Muscle of leg (tissue), 11 donors: Measurements from ENCODE around the gene CCNQ. TPM values are rescaled to one million over a fixed set of nuclear protein-coding genes. Genes with fewer than 3 reads are reported as not detected.

Experiments
- DNase-seq: peaks from one replicate; pipeline ENCODE4 v3.0.0; 2013
- H3K27ac ChIP-seq: one replicate; pipeline ENCODE4 v1.5.1; 2013; ENCODE audit warnings: mild to moderate bottlenecking, low read length, control low read depth
- H3K27me3 ChIP-seq: one replicate; pipeline ENCODE4 v1.6.1; 2013; ENCODE audit warnings: low read length; ENCODE audit not compliant: control insufficient read depth, insufficient read depth
- H3K36me3 ChIP-seq: one replicate; pipeline ENCODE4 v1.6.1; 2013; ENCODE audit warnings: low read length; ENCODE audit not compliant: control insufficient read depth, insufficient read depth
- H3K4me1 ChIP-seq: one replicate; pipeline ENCODE4 v1.6.1; 2013; ENCODE audit warnings: low read length; ENCODE audit not compliant: control insufficient read depth, insufficient read depth
- H3K4me3 ChIP-seq: one replicate; pipeline ENCODE4 v1.5.1; 2013; ENCODE audit warnings: low read length, control low read depth
- H3K9me3 ChIP-seq: replicated peaks from 2 replicates; pipeline ENCODE4 v1.6.1; 2013; ENCODE audit warnings: low read depth, low read length; ENCODE audit not compliant: control insufficient read depth
- WGBS: methylation state at CpG from one replicate; pipeline ENCODE4 v1.1.5; 2013; ENCODE audit warnings: missing lambda C conversion rate; ENCODE audit not compliant: insufficient coverage; 5-methylcytosine and 5-hydroxymethylcytosine counted together
- polyA plus RNA-seq, 8 donors: library from polyadenylated mRNA; unstranded; fragments of 120-200 nt; gene quantifications; one replicate each; pipeline versions ENCODE4 v1.2.1 to v1.2.3, GENCODE V29; 2013; ENCODE audit warnings: inconsistent platforms in 1 of 8, low replicate concordance in 1 of 8; ENCODE audit not compliant: insufficient read length in 8 of 8, insufficient read depth in 1 of 8
- total RNA-seq: library from RNA; stranded (reverse); fragments of 120-200 nt; gene quantifications from one replicate; pipeline ENCODE4 v1.2.4, GENCODE V29; 2013

CCNQ gene
- total and polyA plus RNA-seq, 9 donors: 11.7 to 15.9 (median 13.3) TPM

- H3K27ac ChIP-seq: no peak overlapping the region
- peaks cover 1% of the 10 kb centered on the region for H3K4me1 ChIP-seq
- WGBS: 82% methylated on average over 13 of the region's 18 CpGs
- no peak for DNase-seq
- peaks cover 8% of the 10 kb centered on the region for H3K36me3 ChIP-seq
- peaks cover 2% of the 10 kb centered on the region for H3K27me3 ChIP-seq
- H3K4me3 ChIP-seq: no peak overlapping the region
- H3K9me3 ChIP-seq: no peaks in the 10 kb centered on the region
These were observed 10.7 kb downstream of the CCNQ start for GRCh38 chrX:153588021-153588781.

DNA sequence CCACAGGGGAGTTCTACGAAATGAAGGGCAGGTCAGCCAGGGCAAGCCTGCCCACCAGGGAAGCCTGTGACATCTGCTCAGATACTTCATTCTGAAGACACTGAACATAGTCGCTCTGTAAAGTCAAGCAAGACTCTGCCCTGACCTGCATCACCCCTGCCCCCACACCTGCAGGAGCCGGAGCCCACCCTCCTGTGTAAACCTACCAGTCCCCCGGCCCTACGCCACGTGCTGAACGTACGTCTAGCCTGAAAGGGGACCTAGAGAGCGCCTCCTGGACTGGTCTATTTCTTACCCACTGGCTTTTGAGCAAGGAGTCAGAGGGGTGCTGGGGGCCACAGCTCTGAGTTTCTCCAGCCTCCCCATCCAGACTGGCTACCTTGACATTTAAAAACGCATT, 11.6 kb downstream of the CCNQ start:
- H3K4me1 ChIP-seq: peaks cover 3% of the 10 kb centered on the region
- H3K27ac ChIP-seq: no peak overlapping the region
- no peaks in the 10 kb centered on the region for H3K9me3 ChIP-seq
- peaks cover 2% of the 10 kb centered on the region for H3K27me3 ChIP-seq
- 91% methylated on average over 10 of the region's 10 CpGs for WGBS
- peaks cover 8% of the 10 kb centered on the region for H3K36me3 ChIP-seq
- H3K4me3 ChIP-seq: no peak overlapping the region
- DNase-seq: no peak

GRCh38 chrX:153585827-153586226, 13.1 kb downstream of the CCNQ start:
- peaks cover 6% of the 10 kb centered on the region for H3K27me3 ChIP-seq
- H3K36me3 ChIP-seq: peaks cover 8% of the 10 kb centered on the region
- no peaks in the 10 kb centered on the region for H3K9me3 ChIP-seq
- H3K4me3 ChIP-seq: no peak overlapping the region
- no CpG with 5 or more reads among the region's 4 CpGs for WGBS
- H3K27ac ChIP-seq: no peak overlapping the region
- H3K4me1 ChIP-seq: peaks cover 3% of the 10 kb centered on the region
- DNase-seq: no peak

- DNase-seq: no peak
- H3K4me3 ChIP-seq: no peak overlapping the region
- H3K9me3 ChIP-seq: no peaks in the 10 kb centered on the region
- 80% methylated on average over 2 of the region's 2 CpGs for WGBS
- H3K27ac ChIP-seq: no peak overlapping the region
- H3K4me1 ChIP-seq: peaks cover 4% of the 10 kb centered on the region
- H3K36me3 ChIP-seq: peaks cover 8% of the 10 kb centered on the region
- H3K27me3 ChIP-seq: peaks cover 6% of the 10 kb centered on the region
These were observed 15.5 kb downstream of the CCNQ start for GRCh38 chrX:153583433-153583832.

DNA sequence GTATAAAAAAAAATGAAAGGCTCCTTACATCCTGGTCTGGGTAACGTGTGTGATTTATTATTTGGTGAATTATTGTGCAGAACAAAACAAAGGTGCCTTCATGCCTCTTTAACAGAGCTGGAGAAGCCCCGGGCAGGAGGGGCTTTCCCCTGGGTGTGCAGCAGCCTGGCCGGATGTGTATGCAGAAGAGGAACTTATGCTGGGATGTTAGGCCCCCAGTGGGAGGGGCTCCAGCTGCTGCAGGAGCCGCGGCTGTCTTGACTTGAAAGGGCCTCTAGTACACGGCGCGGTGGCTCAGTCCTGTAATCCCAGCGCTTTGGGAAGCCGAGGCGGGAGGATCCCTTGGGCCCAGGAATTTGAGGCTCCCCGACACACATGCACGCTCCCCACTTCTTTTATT, 16.0 kb downstream of the CCNQ start:
- Histone ChIP-seq H3K27me3 (peaks cover 6% of the 10 kb centered on the region), H3K27ac (no peak overlapping the region), H3K9me3 (no peaks in the 10 kb centered on the region), H3K4me3 (no peak overlapping the region), H3K4me1 (peaks cover 9% of the 10 kb centered on the region), H3K36me3 (peaks cover 7% of the 10 kb centered on the region)
- WGBS: 48% methylated on average over 9 of the region's 13 CpGs
- DNase-seq: peak; percentile 79

DNA sequence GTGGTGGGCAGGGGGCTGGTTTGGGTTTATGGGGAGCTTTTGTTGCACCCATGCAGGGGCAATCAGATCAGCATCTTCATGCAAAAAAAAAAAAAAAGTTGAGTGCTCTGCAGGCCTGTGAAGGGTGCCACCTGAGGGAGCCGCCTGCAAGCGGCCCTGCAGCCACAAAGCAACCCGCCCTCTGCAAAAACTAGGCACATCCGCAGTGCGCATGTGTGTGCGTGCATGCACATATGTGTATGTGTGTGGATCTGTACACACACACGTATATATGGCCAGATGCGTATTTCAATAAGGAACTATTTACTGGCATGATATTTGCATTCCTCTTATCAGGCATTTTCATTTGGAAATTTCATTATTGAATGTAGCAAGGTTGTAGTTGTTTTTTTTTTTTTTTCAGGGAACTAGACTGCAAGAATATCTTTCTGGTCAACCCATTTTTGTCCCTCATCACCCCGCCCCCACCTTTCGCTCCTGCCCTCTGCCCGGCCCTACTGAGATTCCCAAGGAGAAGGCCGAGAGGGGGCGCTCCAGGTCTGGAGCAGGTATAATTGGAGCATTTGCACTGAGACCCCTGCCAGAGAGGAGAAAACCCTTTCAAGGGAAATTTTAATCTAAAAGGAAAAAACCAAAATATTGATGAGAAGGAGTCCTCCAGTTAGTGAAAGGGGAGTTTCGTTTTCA, 18.1 kb downstream of the CCNQ start:
- no CpG with 5 or more reads among the region's 14 CpGs for WGBS
- peaks cover 27% of the 10 kb centered on the region for H3K4me1 ChIP-seq

DNA sequence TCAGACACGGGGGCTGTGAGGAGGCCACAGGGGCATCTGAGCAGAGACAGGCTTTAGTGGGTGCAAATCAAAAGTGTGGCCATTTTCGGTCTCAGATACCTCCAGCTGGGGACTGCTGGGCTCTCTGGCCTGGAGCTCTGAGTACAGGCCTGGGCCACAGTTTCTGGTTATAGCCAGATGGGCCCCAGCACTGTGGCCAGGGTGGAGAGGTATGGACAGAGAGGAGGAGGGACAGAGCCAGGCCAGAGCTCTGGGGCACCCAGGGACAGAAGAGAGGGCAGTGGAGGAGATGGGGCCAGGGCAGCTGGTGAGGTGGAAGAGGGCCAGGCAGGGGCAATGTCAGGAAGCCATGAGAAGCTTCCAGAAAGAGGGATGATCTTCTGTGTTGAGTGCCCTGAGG, 20.1 kb downstream of the CCNQ start:
- no peak for DNase-seq
- WGBS: 58% methylated on average over 2 of the region's 2 CpGs
- H3K4me1 ChIP-seq: peaks cover 27% of the 10 kb centered on the region
- H3K9me3 ChIP-seq: no peaks in the 10 kb centered on the region
- H3K4me3 ChIP-seq: no peak overlapping the region
- H3K27ac ChIP-seq: no peak overlapping the region
- H3K27me3 ChIP-seq: peaks cover 5% of the 10 kb centered on the region
- H3K36me3 ChIP-seq: no peaks in the 10 kb centered on the region

More for the DNA sequence above, 18.1 kb downstream of the CCNQ start:
- H3K36me3 ChIP-seq: no peaks in the 10 kb centered on the region
- H3K27ac ChIP-seq: no peak overlapping the region
- peaks cover 6% of the 10 kb centered on the region for H3K27me3 ChIP-seq
- DNase-seq: no peak
- H3K4me3 ChIP-seq: no peak overlapping the region
- no peaks in the 10 kb centered on the region for H3K9me3 ChIP-seq

DNA sequence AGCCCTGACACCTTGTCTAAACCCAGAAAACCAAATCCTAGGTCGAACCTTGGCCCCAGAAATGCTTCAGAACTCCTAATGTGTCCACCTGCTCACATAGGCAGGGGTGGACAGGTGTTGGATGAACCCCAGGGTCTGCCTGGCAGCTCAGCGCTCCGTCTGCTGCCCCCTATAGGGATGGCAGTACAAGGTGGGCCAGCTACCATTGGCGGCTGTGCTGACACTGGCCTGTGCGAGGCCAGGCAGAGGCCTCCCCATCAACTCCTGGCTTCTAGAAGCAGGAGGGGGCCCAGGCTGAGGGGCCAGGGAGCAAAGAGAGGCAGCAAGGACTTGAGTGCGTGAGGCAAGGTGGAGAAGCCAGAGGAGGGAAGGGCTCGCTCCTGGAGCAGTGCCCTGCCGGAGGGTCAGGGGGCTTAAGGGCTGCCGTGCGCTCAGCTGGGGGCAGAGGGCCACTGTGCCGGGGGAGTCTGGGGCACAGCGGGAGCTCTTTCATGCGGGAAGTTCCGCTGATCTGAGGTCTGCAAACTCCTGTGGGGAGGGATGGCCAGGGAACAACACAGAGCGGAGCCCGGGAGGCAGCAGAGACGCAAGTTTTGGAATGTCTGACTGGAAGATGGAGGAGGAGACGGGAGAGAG, 20.6 kb downstream of the CCNQ start:
- Histone ChIP-seq H3K4me1 (peaks cover 30% of the 10 kb centered on the region), H3K36me3 (no peaks in the 10 kb centered on the region), H3K27me3 (peaks cover 4% of the 10 kb centered on the region), H3K27ac (no peak overlapping the region), H3K9me3 (no peaks in the 10 kb centered on the region), H3K4me3 (no peak overlapping the region)
- DNase-seq: no peak
- 56% methylated on average over 15 of the region's 18 CpGs for WGBS

DNA sequence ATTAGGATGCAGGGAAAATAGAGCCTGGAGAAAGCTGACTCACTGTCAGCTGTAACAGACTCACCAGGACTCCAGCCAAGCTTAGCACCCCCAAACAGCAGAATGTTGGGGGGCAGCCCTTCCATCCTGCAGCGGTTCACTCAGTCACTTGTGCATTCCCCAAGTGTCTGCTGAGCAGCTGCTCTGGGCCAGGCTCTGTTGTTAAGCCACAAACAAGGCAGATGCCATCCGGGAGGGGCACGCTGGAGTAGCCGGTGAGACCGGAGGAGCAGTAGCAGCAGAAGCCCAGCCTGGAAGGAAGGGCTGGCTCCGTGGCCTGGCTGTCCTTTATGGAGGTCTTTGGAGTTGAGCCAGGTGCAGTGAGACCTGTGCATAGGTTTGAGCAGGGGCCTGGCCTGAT, 22.0 kb downstream of the CCNQ start:
- 57% methylated on average over 6 of the region's 6 CpGs for WGBS
- peaks cover 27% of the 10 kb centered on the region for H3K4me1 ChIP-seq
- H3K36me3 ChIP-seq: no peaks in the 10 kb centered on the region
- H3K27me3 ChIP-seq: peaks cover 4% of the 10 kb centered on the region
- H3K4me3 ChIP-seq: no peak overlapping the region
- H3K27ac ChIP-seq: no peak overlapping the region
- H3K9me3 ChIP-seq: no peaks in the 10 kb centered on the region
- peak; percentile 25 for DNase-seq

DNA sequence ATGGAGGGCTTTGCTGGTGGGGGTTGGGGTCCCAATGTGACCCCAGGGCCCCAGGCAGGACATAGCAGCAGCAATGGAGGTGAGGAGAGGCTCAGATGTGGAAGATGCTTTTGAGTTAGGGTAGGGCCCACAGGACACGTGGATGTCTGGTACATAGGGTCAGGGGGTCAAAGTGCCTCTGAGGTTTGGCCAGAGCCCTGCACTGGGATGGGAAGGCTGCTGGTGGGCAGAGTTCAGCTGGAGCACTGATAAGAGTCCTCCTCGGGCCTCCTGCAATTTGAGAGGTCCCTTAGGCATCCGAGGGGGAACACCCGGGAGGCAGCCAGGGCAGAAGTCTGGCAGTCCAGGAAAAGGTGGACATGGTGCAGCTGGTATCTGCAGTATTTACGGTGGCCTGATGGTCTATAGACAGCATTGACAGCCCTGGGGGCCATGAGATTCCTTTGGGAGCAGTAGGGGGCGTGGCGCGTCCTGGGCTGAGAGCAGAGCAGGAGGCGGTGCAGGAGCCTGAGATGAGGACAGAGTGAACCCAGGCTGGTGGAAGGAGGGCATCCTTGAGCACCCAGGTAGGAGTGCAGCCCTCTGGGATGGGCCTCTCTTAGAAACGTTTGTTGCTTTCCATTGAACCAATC, 22.6 kb downstream of the CCNQ start:
- no peak for DNase-seq
- Histone ChIP-seq H3K4me1 (peaks cover 27% of the 10 kb centered on the region), H3K36me3 (no peaks in the 10 kb centered on the region), H3K27ac (no peak overlapping the region), H3K4me3 (no peak overlapping the region), H3K27me3 (no peaks in the 10 kb centered on the region), H3K9me3 (no peaks in the 10 kb centered on the region)
- WGBS: 78% methylated on average over 8 of the region's 10 CpGs
